Aorta (tissue), 5 donors: Measurements from ENCODE around the gene FAM209A. TPM values are rescaled to one million over a fixed set of nuclear protein-coding genes. Genes with fewer than 3 reads are reported as not detected.
"Not testable (repeated sequence)": the region's sequence is repeated elsewhere in the genome, so short reads cannot be mapped to it uniquely, and the experiment has no call there.

Source experiments
- ATAC-seq: fragments of 200-7000 bp; cut with Tn5 transposase; one replicate; pipeline ENCODE4 v1.9.1; 2022; ENCODE audit warnings: moderate library complexity; ENCODE audit not compliant: low FRiP score
- DNase-seq, 2 donors: peaks; one replicate each; pipeline ENCODE4 v3.0.0-alpha.2; 2020
- H3K27ac ChIP-seq, 2 donors: one replicate each; pipeline ENCODE4 v1.5.1; 2013; ENCODE audit warnings: low read length in 2 of 2, mild to moderate bottlenecking in 2 of 2, moderate library complexity in 2 of 2, control low read depth in 1 of 2, inconsistent platforms in 1 of 2, low read depth in 1 of 2
- H3K27me3 ChIP-seq, 2 donors: one replicate each; pipeline ENCODE4 v1.6.1; 2013; ENCODE audit warnings: control low read depth in 1 of 2, low read length in 1 of 2, mild to moderate bottlenecking in 1 of 2, moderate library complexity in 1 of 2; ENCODE audit not compliant: insufficient read depth in 2 of 2, control insufficient read depth in 1 of 2
- H3K36me3 ChIP-seq, 2 donors: one replicate each; pipeline ENCODE4 v1.6.1; 2013; ENCODE audit warnings: control low read depth in 1 of 2, low read length in 1 of 2, mild to moderate bottlenecking in 1 of 2; ENCODE audit not compliant: insufficient read depth in 2 of 2, control insufficient read depth in 1 of 2
- H3K4me1 ChIP-seq, 2 donors: one replicate each; pipeline ENCODE4 v1.6.1; 2013; ENCODE audit warnings: low read length in 2 of 2, control low read depth in 1 of 2, mild to moderate bottlenecking in 1 of 2, moderate library complexity in 1 of 2; ENCODE audit not compliant: insufficient read depth in 2 of 2, control insufficient read depth in 1 of 2
- H3K4me3 ChIP-seq, 2 donors: one replicate each; pipeline ENCODE4 v1.5.1; 2013; ENCODE audit warnings: low read length in 2 of 2, control low read depth in 1 of 2, mild to moderate bottlenecking in 1 of 2
- H3K9me3 ChIP-seq: one replicate; pipeline ENCODE4 v1.6.1; 2013; ENCODE audit warnings: mild to moderate bottlenecking, low read length; ENCODE audit not compliant: control insufficient read depth
- WGBS, 2 donors: extraction: QIAGEN DNeasy Blood & Tissue Kit; methylation state at CpG; one replicate each; pipeline ENCODE4 v1.1.7; 2013; 5-methylcytosine and 5-hydroxymethylcytosine counted together
- intact Hi-C, 2 donors: fragments of 100-400 bp; cut with DNase I; formaldehyde crosslinking; loops; one replicate each; pipeline versions ENCODE4 v1.14.2 to v1.15.0; 2022
- polyA plus RNA-seq, 2 donors: library from polyadenylated mRNA; stranded (reverse); fragments of 200-250 nt; gene quantifications; one replicate each; pipeline ENCODE4 v1.2.3, GENCODE V29; 2013
- total RNA-seq, 2 donors: library from RNA; stranded (reverse); fragmentation: NEBNext Ultra II Directional; extraction: Animal tissue kit (Norgen Biotek cat#: 25700); gene quantifications; one replicate each; pipeline ENCODE4 v1.2.1, GENCODE V29; 2021
- donor health status: healthy with polysubstance abuse.
- donor health status: Bipolar disorder and iron deficiency.
- donor health status: DM: no; HTN: no; CAD: no.
- donor health status: DM: no; HTN: no; CAD: no.
- donor health status: DM: yes; HTN: yes; CAD: no.

FAM209A gene
- total and polyA plus RNA-seq, 4 donors = 0.43 to 1.0 (median 0.48) TPM; not detected in 1

DNA sequence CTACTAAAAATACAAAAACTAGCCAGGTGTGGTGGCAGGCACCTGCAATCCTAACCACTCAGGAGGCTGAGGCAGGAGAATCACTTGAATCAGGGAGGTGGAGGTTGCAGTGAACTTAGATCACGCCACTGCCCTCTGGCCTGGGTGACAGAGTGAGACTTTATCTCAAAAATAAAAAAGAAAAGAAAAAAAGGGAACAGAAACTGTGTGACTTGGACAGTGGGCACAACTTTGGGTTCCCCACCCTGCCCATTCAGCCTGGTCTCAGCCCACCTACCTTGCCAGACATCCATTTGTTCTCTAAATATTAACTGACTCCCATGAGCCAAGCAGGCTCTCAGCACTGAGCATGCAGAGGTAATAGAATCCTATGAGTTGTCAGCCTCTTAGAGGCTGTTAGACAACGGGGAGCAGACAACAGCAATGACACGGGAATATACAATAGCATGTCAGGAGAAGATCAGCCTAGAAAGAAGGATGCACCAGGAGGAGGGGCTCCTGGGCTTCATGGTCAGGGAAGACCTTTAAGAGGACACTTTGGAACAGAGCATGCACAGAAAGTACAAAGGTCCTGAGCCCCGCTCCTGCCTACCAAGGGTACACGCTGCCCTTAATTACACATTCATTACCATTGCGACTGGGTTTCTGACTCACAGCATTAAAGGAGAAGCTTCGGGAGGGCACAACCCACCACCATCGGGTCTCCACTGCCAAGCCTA lies 28.5 kb downstream of the FAM209A start:
- no peaks in the 10 kb centered on the region for H3K4me1 ChIP-seq
- no peak overlapping the region for H3K4me3 ChIP-seq
- H3K9me3 ChIP-seq = peaks cover 2% of the 10 kb centered on the region
- no peaks in the 10 kb centered on the region for H3K27me3 ChIP-seq
- ATAC-seq (no peak), DNase-seq (no peak)
- WGBS, 2 donors = 60 to 70% methylated on average over 8 of the region's 8 CpGs
- intact Hi-C loops = loop anchor here in 1 of 2 donors (5.0 kb wide), 1 partner anchor 794 kb away; no protein-coding TSS in a partner anchor
- no peak overlapping the region for H3K27ac ChIP-seq
- H3K36me3 ChIP-seq = no peaks in the 10 kb centered on the region

DNA sequence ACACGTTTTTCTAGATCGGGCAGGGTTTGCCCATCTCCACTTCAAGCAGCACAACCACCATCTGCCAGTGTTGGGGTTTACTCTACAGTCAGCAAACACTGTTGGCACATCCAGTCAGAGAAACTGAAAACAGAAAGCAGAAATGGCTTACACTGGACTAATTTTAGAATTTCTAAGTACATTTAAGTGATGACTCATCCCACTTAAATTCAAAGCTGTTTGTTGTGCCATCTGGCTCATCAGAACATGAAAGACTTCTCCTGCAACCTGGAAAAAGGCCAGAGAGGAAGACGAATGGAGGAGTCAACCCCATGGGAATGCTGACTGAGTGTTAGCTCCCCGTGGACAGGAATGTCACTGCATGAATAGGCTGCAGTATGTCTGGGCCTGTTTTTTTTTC lies 30.3 kb downstream of the FAM209A start:
- Histone ChIP-seq H3K9me3 (no peaks in the 10 kb centered on the region), H3K27ac (no peak overlapping the region), H3K4me3 (no peak overlapping the region), H3K4me1 (no peaks in the 10 kb centered on the region), H3K36me3 (no peaks in the 10 kb centered on the region), H3K27me3 (no peaks in the 10 kb centered on the region)
- intact Hi-C loops = loop anchor here in 1 of 2 donors (5.0 kb wide), 1 partner anchor 792 kb away; no protein-coding TSS in a partner anchor
- peak; percentile 54 for ATAC-seq
- 15 to 18% methylated on average over 4 of the region's 4 CpGs for WGBS, 2 donors
- no peak for DNase-seq

DNA sequence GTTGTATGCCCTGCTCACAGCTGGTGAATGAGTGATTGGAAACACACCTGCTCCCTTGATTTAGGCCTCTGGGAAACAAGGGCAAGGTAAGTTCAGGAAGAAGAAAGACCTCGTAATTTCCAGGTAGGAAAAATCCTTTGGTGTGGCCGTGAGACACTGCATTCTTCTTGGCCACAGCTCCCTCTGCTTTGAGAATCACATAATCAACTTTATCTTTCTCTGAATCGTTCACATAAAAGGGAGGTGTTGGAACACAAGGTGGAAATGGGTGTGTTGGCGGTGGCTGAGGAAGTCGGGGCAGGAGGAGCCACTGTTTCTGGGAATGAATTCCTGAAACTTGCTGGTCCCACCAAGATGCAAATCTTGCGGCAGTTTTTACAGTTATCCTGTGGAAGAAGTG lies 34.4 kb downstream of the FAM209A start:
- Histone ChIP-seq H3K9me3 (no peaks in the 10 kb centered on the region), H3K27me3 (no peaks in the 10 kb centered on the region), H3K4me3 (no peak overlapping the region), H3K36me3 (no peaks in the 10 kb centered on the region), H3K4me1 (no peaks in the 10 kb centered on the region), H3K27ac (no peak overlapping the region)
- DNase-seq = no peak
- no peak for ATAC-seq
- WGBS, 2 donors = 75 to 76% methylated on average over 6 of the region's 6 CpGs
- intact Hi-C loops = no loop called here

DNA sequence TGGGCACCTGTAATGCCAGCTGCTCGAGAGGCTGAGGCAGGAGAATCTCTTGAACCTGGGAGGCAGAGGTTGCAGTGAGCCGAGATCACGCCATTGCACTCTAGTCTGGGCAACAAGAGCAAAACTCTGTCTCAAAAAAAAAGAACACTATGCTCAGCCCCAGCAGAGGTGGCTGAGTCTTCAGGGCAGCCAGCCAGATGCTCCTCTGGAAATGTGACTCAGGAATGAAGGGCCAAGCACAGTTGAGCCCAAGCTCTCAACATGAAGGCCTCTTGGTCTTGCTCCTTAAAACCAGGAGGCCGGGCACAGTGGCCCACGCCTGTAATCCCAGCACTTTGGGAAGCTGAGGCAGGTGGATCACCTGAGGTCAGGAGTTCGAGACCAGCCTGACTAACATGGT lies 40.0 kb downstream of the FAM209A start:
- H3K36me3 ChIP-seq, ATAC-seq, H3K4me1 ChIP-seq, H3K27ac ChIP-seq, H3K27me3 ChIP-seq, DNase-seq, H3K9me3 ChIP-seq, intact Hi-C loops, H3K4me3 ChIP-seq: not testable (repeated sequence)
- WGBS, 2 donors = 89 to 93% methylated on average over 6 of the region's 6 CpGs

DNA sequence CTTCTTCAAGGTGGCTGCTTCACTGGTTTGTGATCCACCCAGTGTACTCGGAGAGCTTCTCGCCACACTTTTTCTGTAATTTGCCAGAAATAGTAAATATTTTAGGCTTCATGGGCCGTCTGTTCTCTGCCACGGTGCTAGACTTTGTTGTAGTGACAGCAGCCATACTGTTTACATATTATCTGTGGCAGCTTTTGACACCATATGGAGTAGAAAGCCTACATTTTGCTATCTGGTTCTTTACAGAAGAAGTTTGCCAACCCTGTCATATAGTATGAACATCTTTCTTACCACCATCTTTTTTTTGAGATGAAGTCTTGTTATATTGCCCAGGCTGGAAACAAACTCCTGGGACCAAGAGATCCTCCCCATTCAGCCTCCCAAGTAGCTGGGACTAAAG lies 41.0 kb downstream of the FAM209A start:
- DNase-seq = no peak
- intact Hi-C loops = no loop called here
- no peak overlapping the region for H3K27ac ChIP-seq
- no peaks in the 10 kb centered on the region for H3K36me3 ChIP-seq
- H3K4me3 ChIP-seq = no peak overlapping the region
- no peaks in the 10 kb centered on the region for H3K4me1 ChIP-seq
- 50 to 64% methylated on average over 4 of the region's 4 CpGs for WGBS, 2 donors
- peaks cover 0 to 1% of the 10 kb centered on the region in 2 donors for H3K27me3 ChIP-seq
- no peaks in the 10 kb centered on the region for H3K9me3 ChIP-seq
- no peak for ATAC-seq

DNA sequence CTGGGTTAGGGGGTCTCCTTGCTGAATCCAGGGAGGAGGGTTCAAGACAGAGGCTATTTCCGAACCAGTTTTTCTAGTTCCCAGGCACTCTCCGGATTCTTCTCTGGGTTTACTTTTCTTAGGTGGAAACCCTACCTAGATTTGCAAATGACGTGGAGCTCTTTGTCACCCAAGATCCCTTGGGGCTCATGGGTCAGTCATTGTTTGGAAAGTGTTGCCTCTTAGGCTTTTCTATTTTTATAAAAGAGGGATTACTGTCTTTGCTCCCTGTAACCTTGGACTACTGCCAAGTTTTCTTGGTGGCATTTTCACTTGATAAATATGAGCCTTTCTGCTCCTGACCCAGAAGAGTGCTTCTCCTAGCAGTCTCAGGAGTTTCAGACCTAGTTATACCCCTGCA lies 42.1 kb downstream of the FAM209A start:
- no peaks in the 10 kb centered on the region for H3K4me1 ChIP-seq
- H3K27ac ChIP-seq = no peak overlapping the region
- ATAC-seq (no peak), DNase-seq (no peak)
- intact Hi-C loops = no loop called here
- WGBS, 2 donors = 23 to 25% methylated on average over 3 of the region's 3 CpGs
- no peaks in the 10 kb centered on the region for H3K9me3 ChIP-seq
- H3K36me3 ChIP-seq = no peaks in the 10 kb centered on the region
- H3K27me3 ChIP-seq = peaks cover 0 to 1% of the 10 kb centered on the region in 2 donors
- H3K4me3 ChIP-seq = no peak overlapping the region

DNA sequence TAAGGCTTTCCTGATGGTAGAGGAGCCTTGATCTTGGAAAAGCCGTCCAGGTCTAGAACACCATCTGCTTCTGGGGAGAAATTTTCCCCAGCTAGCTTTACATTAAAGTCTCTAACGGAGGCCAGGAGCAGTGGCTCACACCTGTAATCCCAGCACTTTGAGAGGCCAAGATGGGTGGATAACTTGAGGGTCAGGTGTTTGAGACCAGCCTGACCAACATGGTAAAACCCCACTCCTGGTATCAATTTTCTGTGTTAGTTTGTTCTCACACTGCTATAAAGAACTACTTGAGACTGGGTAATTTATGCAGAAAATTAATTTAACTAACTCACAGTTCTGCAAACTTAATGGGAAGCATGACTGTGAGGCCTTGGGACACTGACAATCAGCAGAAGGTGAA lies 46.3 kb downstream of the FAM209A start:
- 0 to 21% methylated on average over 2 of the region's 2 CpGs for WGBS, 2 donors
- Histone ChIP-seq H3K27me3 (peaks cover 0 to 1% of the 10 kb centered on the region in 2 donors), H3K9me3 (no peaks in the 10 kb centered on the region), H3K4me1 (no peaks in the 10 kb centered on the region), H3K36me3 (no peaks in the 10 kb centered on the region), H3K4me3 (no peak overlapping the region), H3K27ac (no peak overlapping the region)
- intact Hi-C loops = no loop called here
- ATAC-seq (no peak), DNase-seq (no peak)

DNA sequence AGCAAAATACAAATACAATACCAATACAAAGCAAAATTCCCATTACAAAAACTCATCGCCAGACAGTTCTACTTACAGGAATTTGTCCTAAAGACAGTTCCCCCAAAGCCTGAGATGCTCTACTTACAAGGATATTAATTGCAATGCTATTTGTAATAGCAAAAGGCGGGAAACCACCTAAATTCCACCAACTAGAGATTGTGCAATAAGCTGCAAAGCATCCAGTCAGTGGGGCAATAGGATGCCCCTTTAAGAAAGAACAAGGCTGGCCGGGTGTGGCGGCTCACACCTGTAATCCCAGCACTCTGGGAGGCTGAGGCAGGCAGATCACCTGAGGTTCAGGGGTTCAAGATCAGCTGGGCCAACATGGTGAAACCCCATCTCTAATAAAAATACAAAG lies 47.6 kb downstream of the FAM209A start:
- intact Hi-C loops = no loop called here
- no peak for ATAC-seq

DNA sequence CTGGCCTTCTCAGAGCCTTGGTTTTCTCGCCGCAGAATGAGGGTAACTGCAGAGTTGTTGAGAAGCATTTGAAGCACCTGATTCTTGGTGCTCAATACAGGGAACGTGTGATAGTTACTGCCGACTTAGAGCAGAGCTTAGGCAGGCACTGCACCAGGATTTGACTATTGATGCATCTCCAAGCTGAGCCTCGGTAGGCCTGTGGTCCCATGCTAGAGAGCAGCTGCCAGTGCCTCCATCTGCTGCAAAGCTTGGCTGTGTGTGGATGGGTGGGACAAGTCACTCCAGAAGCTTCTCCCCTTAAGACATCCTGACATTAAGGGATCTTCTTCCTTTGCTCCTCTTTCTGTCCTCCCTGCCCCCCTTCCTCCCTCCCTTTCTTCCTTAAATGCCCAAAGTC lies 49.4 kb downstream of the FAM209A start:
- H3K4me1 ChIP-seq = no peaks in the 10 kb centered on the region
- DNase-seq (peak in 1 of 2 donors; percentile 9), ATAC-seq (no peak)
- no peaks in the 10 kb centered on the region for H3K27me3 ChIP-seq
- H3K9me3 ChIP-seq = no peaks in the 10 kb centered on the region
- no peak overlapping the region for H3K4me3 ChIP-seq
- intact Hi-C loops = no loop called here
- WGBS, 2 donors = 66 to 84% methylated on average over 5 of the region's 5 CpGs
- H3K27ac ChIP-seq = no peak overlapping the region
- no peaks in the 10 kb centered on the region for H3K36me3 ChIP-seq

More for the DNA sequence above, 47.6 kb downstream of the FAM209A start:
- Histone ChIP-seq H3K9me3 (no peaks in the 10 kb centered on the region), H3K36me3 (no peaks in the 10 kb centered on the region), H3K27me3 (no peaks in the 10 kb centered on the region), H3K27ac (no peak overlapping the region), H3K4me1 (no peaks in the 10 kb centered on the region), H3K4me3 (no peak overlapping the region)
- DNase-seq = no peak
- WGBS, 2 donors = 80 to 87% methylated on average over 4 of the region's 4 CpGs
